A549 (cell line): ENCODE measurements around the gene TPO.

Experiments used
- E2F6 ChIP-seq: IDR thresholded peaks from 2 replicates; pipeline ENCODE4 v1.6.1; 2012; ENCODE audit warnings: low read depth, borderline replicate concordance
- EP300 ChIP-seq, 2 experiments: fragments of >200 bp; sonication (Bioruptor Twin); formaldehyde crosslinking; IDR thresholded peaks; 2 replicates in 1 of 2; 3 replicates in 1 of 2; pipeline ENCODE4 v1.6.1; 2016 to 2017
- FOSB ChIP-seq: fragments of 250-450 bp; sonication (Bioruptor Pico); IDR thresholded peaks from 2 replicates; pipeline ENCODE4 v1.5.0; 2020; ENCODE audit warnings: mild to moderate bottlenecking, moderate library complexity
- HDAC2 ChIP-seq: fragments of 200-600 bp; sonication (generic); IDR thresholded peaks from 2 replicates; pipeline ENCODE4 v1.6.1; 2016
- KDM1A ChIP-seq: fragments of 200-600 bp; sonication (generic); IDR thresholded peaks from 2 replicates; pipeline ENCODE4 v1.6.1; 2016; ENCODE audit warnings: low read depth, mild to moderate bottlenecking
- KDM5A ChIP-seq: fragments of 200-600 bp; sonication (generic); IDR thresholded peaks from 2 replicates; pipeline ENCODE4 v1.6.1; 2016; ENCODE audit warnings: antibody characterized with exemption, mild to moderate bottlenecking
- MAZ ChIP-seq: fragments of 150-350 bp; IDR thresholded peaks from 2 replicates; pipeline ENCODE4 v1.6.1; 2014; ENCODE audit warnings: antibody characterized with exemption, low read depth, low read length, borderline replicate concordance
- POLR2A ChIP-seq: IDR thresholded peaks from 2 replicates; pipeline ENCODE4 v1.6.1; 2012; ENCODE audit warnings: mild to moderate bottlenecking, low read length
- REST ChIP-seq: fragments of 200-600 bp; sonication (generic); IDR thresholded peaks from 2 replicates; pipeline ENCODE4 v1.6.1; 2016; ENCODE audit warnings: antibody characterized with exemption, mild to moderate bottlenecking, moderate library complexity
- TF ChIP-seq, protein P1 (sequence below): fragments of >200 bp; sonication (Bioruptor Twin); formaldehyde crosslinking; IDR thresholded peaks from 3 replicates; pipeline ENCODE4 v1.5.1; 2016
- TF ChIP-seq, protein P2 (sequence below): fragments of 450-650 bp; IDR thresholded peaks from 2 replicates; pipeline ENCODE4 v1.6.1; 2014; ENCODE audit warnings: antibody characterized with exemption
- TF ChIP-seq, protein P3 (sequence below): IDR thresholded peaks from 2 replicates; pipeline ENCODE4 v1.6.1; 2012

DNA sequence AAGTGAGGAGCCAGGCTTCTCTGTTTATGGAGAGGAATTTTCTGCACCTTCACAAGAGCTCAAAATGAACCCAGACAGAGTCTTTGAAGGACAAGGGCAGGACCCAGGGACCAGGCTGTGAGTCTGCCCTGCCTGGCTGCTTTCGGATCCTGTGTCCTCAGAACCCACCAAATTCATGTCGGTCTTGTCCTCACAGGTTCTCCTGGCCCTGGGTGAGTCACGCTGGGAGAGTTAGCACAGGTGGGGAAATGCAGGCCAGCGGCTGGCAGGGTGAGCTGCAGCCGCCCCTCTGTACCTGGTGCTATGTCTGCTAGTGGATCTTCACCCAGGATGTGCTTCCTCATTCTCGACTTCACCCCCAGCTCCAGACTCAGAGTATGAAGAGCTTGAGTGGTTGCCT, 35.8 kb upstream of the TPO start:
- no peak for TF ChIP-seq HDAC2
- TF ChIP-seq, protein P1, sequence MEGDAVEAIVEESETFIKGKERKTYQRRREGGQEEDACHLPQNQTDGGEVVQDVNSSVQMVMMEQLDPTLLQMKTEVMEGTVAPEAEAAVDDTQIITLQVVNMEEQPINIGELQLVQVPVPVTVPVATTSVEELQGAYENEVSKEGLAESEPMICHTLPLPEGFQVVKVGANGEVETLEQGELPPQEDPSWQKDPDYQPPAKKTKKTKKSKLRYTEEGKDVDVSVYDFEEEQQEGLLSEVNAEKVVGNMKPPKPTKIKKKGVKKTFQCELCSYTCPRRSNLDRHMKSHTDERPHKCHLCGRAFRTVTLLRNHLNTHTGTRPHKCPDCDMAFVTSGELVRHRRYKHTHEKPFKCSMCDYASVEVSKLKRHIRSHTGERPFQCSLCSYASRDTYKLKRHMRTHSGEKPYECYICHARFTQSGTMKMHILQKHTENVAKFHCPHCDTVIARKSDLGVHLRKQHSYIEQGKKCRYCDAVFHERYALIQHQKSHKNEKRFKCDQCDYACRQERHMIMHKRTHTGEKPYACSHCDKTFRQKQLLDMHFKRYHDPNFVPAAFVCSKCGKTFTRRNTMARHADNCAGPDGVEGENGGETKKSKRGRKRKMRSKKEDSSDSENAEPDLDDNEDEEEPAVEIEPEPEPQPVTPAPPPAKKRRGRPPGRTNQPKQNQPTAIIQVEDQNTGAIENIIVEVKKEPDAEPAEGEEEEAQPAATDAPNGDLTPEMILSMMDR, result no peak
- TF ChIP-seq REST, result no peak
- no peak for TF ChIP-seq FOSB
- no peak for TF ChIP-seq KDM1A
- TF ChIP-seq EP300 (IDR thresholded peaks at IDR 0.05), result no peak
- TF ChIP-seq, protein P2, sequence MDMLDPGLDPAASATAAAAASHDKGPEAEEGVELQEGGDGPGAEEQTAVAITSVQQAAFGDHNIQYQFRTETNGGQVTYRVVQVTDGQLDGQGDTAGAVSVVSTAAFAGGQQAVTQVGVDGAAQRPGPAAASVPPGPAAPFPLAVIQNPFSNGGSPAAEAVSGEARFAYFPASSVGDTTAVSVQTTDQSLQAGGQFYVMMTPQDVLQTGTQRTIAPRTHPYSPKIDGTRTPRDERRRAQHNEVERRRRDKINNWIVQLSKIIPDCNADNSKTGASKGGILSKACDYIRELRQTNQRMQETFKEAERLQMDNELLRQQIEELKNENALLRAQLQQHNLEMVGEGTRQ, result no peak
- TF ChIP-seq, protein P3, sequence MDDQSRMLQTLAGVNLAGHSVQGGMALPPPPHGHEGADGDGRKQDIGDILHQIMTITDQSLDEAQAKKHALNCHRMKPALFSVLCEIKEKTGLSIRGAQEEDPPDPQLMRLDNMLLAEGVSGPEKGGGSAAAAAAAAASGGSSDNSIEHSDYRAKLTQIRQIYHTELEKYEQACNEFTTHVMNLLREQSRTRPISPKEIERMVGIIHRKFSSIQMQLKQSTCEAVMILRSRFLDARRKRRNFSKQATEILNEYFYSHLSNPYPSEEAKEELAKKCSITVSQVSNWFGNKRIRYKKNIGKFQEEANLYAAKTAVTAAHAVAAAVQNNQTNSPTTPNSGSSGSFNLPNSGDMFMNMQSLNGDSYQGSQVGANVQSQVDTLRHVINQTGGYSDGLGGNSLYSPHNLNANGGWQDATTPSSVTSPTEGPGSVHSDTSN, result no peak
- TF ChIP-seq POLR2A, result no peak
- no peak for TF ChIP-seq KDM5A
- no peak for TF ChIP-seq E2F6
- no peak for TF ChIP-seq MAZ
